Large intestine (tissue), 3 donors: ENCODE measurements around the gene RREB1. TPM values are rescaled to one million over a fixed set of nuclear protein-coding genes. Genes with fewer than 3 reads are reported as not detected.

Experiments
- DNase-seq, 2 donors: peaks; one replicate each; pipeline versions ENCODE4 v3.0.0 to v3.0.0-alpha.2; 2013
- H3K27ac ChIP-seq: one replicate; pipeline ENCODE4 v1.5.1; 2013; ENCODE audit warnings: low read length
- H3K27me3 ChIP-seq: 2 replicates; pipeline ENCODE4 v1.6.1; 2013; ENCODE audit warnings: low read length; ENCODE audit not compliant: control insufficient read depth, insufficient read depth
- H3K36me3 ChIP-seq: 2 replicates; pipeline ENCODE4 v1.6.1; 2013; ENCODE audit warnings: low read length; ENCODE audit not compliant: control insufficient read depth, insufficient read depth
- H3K4me1 ChIP-seq: one replicate; pipeline ENCODE4 v1.6.1; 2013; ENCODE audit warnings: low read length; ENCODE audit not compliant: control insufficient read depth, insufficient read depth
- H3K4me3 ChIP-seq: one replicate; pipeline ENCODE4 v1.5.1; 2013; ENCODE audit warnings: low read length
- H3K9me3 ChIP-seq: one replicate; pipeline ENCODE4 v1.6.1; 2013; ENCODE audit warnings: mild to moderate bottlenecking, low read depth, low read length, moderate library complexity; ENCODE audit not compliant: control insufficient read depth
- WGBS: methylation state at CpG from one replicate; pipeline ENCODE4 v1.1.5; 2013; ENCODE audit warnings: low lambda C conversion rate; ENCODE audit not compliant: insufficient coverage; 5-methylcytosine and 5-hydroxymethylcytosine counted together
- polyA plus RNA-seq: library from polyadenylated mRNA; unstranded; fragments of 120-200 nt; gene quantifications from one replicate; pipeline ENCODE4 v1.2.1, GENCODE V29; 2013

The RREB1 gene
- polyA plus RNA-seq, 1 donor, result 33.8 TPM

DNA sequence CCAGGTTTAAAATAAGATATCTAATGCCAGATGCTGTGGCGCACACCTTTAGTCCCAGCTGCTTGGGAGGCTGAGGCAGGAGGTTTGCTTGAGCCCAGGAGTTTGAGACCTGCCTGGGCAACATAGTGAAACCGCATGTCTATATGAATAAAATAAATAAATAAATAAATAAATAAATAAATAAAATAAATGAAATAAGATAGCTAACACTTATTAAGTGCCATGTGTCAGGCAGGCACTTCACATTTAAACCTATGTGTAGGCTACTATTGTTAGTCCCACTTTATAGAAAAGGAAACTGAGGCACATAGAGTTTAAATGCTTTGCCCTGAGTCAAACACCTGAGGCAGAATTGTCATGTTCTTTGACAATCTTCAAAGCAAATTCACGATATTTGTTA is 32.9 kb upstream of the RREB1 start:
- no peak overlapping the region for H3K4me3 ChIP-seq
- H3K9me3 ChIP-seq, result no peaks in the 10 kb centered on the region
- no CpG with 5 or more reads among the region's 3 CpGs for WGBS
- H3K4me1 ChIP-seq, result no peaks in the 10 kb centered on the region
- no peaks in the 10 kb centered on the region for H3K27me3 ChIP-seq
- H3K27ac ChIP-seq, result no peak overlapping the region
- H3K36me3 ChIP-seq, result no peaks in the 10 kb centered on the region
- no peak for DNase-seq

DNA sequence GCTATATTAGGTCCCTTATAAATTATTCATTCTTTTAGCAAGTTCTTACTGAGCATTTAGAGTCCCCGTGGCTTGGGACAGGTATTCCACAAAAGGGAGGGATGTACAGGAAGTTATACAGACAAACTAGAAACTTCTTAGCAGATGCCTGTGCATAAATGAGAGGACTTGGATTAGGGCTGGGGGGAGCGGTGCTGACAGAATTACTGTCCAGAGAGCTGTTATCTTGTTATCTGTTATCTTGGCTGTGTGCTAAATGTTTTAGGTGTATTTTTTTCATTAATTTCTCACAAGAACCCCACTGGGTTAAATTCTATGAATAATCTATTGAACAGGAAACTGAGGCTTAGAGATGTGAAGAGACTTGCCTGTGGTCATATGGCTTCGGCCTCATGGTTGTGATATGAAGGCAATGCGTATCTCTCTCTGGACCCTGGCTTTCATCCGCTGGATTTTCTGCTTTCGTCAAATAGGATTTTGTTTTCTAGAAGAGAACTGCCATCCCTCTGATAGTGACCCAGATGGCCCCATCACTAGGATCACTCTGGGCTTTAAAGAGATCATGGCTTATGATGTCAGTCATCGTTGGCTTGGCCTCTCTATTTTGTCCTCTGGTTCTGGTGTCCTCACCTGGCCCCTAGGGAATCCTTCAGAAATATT is 32.3 kb upstream of the RREB1 start:
- H3K27me3 ChIP-seq, result no peaks in the 10 kb centered on the region
- H3K36me3 ChIP-seq, result no peaks in the 10 kb centered on the region
- no peaks in the 10 kb centered on the region for H3K4me1 ChIP-seq
- no peak for DNase-seq
- no peak overlapping the region for H3K27ac ChIP-seq
- no peak overlapping the region for H3K4me3 ChIP-seq
- no peaks in the 10 kb centered on the region for H3K9me3 ChIP-seq
- 100% methylated on average over 2 of the region's 7 CpGs for WGBS

DNA sequence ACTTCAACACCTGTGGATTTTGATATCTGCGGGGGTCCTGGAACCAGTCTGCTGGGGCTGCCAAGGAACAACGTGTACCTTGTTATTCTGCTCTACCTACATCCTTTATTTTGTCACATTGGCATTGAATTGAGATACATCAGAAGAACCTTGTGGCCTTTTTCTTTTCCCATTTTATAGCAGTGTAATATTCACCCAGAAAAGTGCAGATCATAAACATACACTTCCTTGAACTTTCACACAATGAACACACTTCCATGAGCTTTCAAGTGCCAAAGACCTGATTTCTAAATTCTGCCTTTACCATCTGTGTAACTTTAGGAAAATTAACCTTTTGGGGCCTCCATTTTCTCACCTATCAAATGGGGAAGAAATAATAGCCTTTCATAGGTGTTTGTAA is 29.9 kb upstream of the RREB1 start:
- WGBS, result no CpG with 5 or more reads among the region's 2 CpGs

GRCh38 chr6:7078856-7079255 is 28.9 kb upstream of the RREB1 start:
- Histone ChIP-seq H3K4me3 (no peak overlapping the region), H3K9me3 (no peaks in the 10 kb centered on the region), H3K27ac (no peak overlapping the region), H3K4me1 (no peaks in the 10 kb centered on the region), H3K27me3 (no peaks in the 10 kb centered on the region), H3K36me3 (no peaks in the 10 kb centered on the region)
- no peak for DNase-seq
- 93% methylated on average over 3 of the region's 6 CpGs for WGBS

More for the DNA sequence above, 29.9 kb upstream of the RREB1 start:
- no peaks in the 10 kb centered on the region for H3K4me1 ChIP-seq
- no peaks in the 10 kb centered on the region for H3K36me3 ChIP-seq
- H3K4me3 ChIP-seq, result no peak overlapping the region
- no peaks in the 10 kb centered on the region for H3K9me3 ChIP-seq
- no peaks in the 10 kb centered on the region for H3K27me3 ChIP-seq
- H3K27ac ChIP-seq, result no peak overlapping the region
- no peak for DNase-seq

- Histone ChIP-seq H3K4me1 (no peaks in the 10 kb centered on the region), H3K27ac (no peak overlapping the region), H3K9me3 (no peaks in the 10 kb centered on the region), H3K27me3 (no peaks in the 10 kb centered on the region), H3K36me3 (no peaks in the 10 kb centered on the region), H3K4me3 (no peak overlapping the region)
- WGBS, result no CpG with 5 or more reads among the region's 2 CpGs
- no peak for DNase-seq
Measured at GRCh38 chr6:7080311-7080710, 27.4 kb upstream of the RREB1 start.

GRCh38 chr6:7085911-7086310 is 21.9 kb upstream of the RREB1 start:
- H3K27ac ChIP-seq, result peak overlapping the region; percentile 84
- no peak overlapping the region for H3K4me3 ChIP-seq
- peaks cover 26% of the 10 kb centered on the region for H3K4me1 ChIP-seq
- no peaks in the 10 kb centered on the region for H3K36me3 ChIP-seq
- DNase-seq, result peak in 1 of 2 donors; percentile 39
- WGBS, result no CpG with 5 or more reads among the region's 1 CpG
- no peaks in the 10 kb centered on the region for H3K27me3 ChIP-seq
- H3K9me3 ChIP-seq, result no peaks in the 10 kb centered on the region

DNA sequence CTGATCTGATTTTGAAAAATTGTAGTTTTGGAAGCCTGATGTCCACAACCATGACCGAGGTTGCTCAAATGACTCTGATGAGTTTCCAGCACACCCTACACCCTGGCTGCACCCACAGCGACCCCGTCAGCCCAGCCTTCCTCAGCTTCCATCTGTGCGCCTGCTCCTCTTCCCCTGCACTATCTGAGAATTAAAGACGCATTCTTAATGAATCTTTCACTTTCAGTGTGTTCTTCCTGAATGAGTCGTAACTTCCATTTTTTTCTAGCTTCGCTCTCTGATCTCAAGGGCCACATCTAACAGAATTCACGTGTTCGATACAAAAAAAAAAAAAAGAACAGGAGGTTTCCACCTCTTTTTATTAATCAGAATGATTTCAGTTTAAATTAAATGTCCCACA is 21.3 kb upstream of the RREB1 start:
- Histone ChIP-seq H3K9me3 (no peaks in the 10 kb centered on the region), H3K27ac (peak overlapping the region; percentile 84), H3K4me1 (peaks cover 26% of the 10 kb centered on the region), H3K27me3 (no peaks in the 10 kb centered on the region), H3K36me3 (no peaks in the 10 kb centered on the region), H3K4me3 (no peak overlapping the region)
- peak in 1 of 2 donors; percentile 42 for DNase-seq
- 65% methylated on average over 4 of the region's 9 CpGs for WGBS

- DNase-seq, result peak in 1 of 2 donors; percentile 35
- peak overlapping the region; percentile 84 for H3K27ac ChIP-seq
- peaks cover 26% of the 10 kb centered on the region for H3K4me1 ChIP-seq
- no peaks in the 10 kb centered on the region for H3K9me3 ChIP-seq
- no peaks in the 10 kb centered on the region for H3K36me3 ChIP-seq
- H3K27me3 ChIP-seq, result no peaks in the 10 kb centered on the region
- no CpG with 5 or more reads among the region's 3 CpGs for WGBS
- no peak overlapping the region for H3K4me3 ChIP-seq
Measured at GRCh38 chr6:7087066-7087465, 20.7 kb upstream of the RREB1 start.

DNA sequence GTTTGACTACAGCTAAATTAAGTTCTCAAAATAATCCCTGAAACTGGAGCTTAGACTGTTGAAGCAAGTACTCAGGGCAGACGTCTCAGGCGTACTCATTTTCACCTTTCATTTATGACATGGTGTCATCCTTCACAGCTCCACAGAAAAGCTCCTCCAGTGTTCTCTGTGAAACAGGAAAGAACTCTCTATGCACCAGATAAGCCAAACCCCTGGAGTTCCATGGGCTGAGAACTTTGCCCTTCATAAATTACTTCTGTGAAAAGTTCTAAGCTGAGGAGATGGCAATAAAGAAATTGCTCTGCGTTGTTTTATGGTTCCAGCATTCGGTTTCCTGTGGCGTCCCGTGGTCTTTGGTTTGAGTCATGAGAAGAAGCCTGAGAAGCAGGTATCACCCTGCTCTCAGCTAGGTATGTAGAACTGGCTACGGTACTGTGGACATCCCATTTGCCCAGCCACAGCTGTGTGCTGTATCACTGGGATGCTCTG is 20.2 kb upstream of the RREB1 start:
- no peaks in the 10 kb centered on the region for H3K27me3 ChIP-seq
- DNase-seq, result peak; percentile 92 to 98
- H3K36me3 ChIP-seq, result no peaks in the 10 kb centered on the region
- no CpG with 5 or more reads among the region's 7 CpGs for WGBS
- peak overlapping the region; percentile 84 for H3K27ac ChIP-seq
- H3K4me1 ChIP-seq, result peaks cover 26% of the 10 kb centered on the region
- no peaks in the 10 kb centered on the region for H3K9me3 ChIP-seq
- H3K4me3 ChIP-seq, result no peak overlapping the region

DNA sequence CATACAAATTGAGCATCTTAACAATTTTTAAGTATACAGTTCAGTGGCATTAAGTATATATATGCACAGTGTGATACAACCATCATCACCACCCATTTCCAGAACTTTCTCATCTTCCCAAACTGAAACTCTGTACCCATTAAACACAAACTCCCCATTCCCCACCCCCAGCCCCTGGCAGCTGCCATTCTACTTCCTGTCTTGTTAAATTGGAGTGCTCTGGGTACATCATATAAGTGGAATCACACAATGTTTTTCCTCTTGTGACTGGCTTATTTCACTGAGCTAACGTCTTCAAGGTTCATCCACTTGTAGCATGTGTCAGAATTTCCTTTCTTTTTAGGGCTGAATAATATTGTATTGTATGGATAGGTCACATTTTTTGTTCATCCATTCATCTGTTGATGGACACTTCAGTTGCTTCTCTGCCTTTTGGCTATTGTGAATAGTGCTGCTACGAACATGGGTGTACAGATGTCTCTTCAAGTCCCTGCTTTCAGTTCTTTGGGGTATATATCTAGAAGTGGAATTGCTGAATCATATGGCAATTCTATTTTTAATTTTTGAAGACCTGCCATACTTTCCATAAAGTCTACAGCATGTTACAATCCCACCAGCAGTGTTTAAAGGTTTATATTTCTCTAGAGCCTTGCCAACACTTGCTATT is 19.6 kb upstream of the RREB1 start:
- no peaks in the 10 kb centered on the region for H3K9me3 ChIP-seq
- WGBS, result no CpG with 5 or more reads among the region's 2 CpGs
- peak overlapping the region; percentile 84 for H3K27ac ChIP-seq
- H3K27me3 ChIP-seq, result no peaks in the 10 kb centered on the region
- no peaks in the 10 kb centered on the region for H3K36me3 ChIP-seq
- DNase-seq, result peak in 1 of 2 donors; percentile 19
- peaks cover 26% of the 10 kb centered on the region for H3K4me1 ChIP-seq
- no peak overlapping the region for H3K4me3 ChIP-seq
